ENCODE measurements around the gene LRFN5.
A peak's percentile ranks its signal among the peaks of the same experiment; 100 is the strongest.
"Not testable (repeated sequence)": the region's sequence is repeated elsewhere in the genome, so short reads cannot be mapped to it uniquely, and the experiment has no call there.

The LRFN5 gene

GRCh38 chr14:41636492-41637392, 30.1 kb downstream of the LRFN5 start:
- DNase-seq = no peak

- no peak for DNase-seq
Observed at GRCh38 chr14:41641690-41642089, 35.0 kb downstream of the LRFN5 start.

GRCh38 chr14:41642367-41642766, 35.7 kb downstream of the LRFN5 start:
- no peak for DNase-seq

GRCh38 chr14:41642789-41643188, 36.1 kb downstream of the LRFN5 start:
- DNase-seq = no peak

GRCh38 chr14:41644606-41645005, 37.9 kb downstream of the LRFN5 start:
- DNase-seq = no peak

GRCh38 chr14:41650802-41651201, 44.1 kb downstream of the LRFN5 start:
- no peak for DNase-seq

GRCh38 chr14:41654196-41654595, 47.5 kb downstream of the LRFN5 start:
- DNase-seq = no peak

- no peak for DNase-seq
Observed at GRCh38 chr14:41662780-41663472, 56.2 kb downstream of the LRFN5 start.

- no peak for DNase-seq
Observed at GRCh38 chr14:41663473-41663850, 56.8 kb downstream of the LRFN5 start.

GRCh38 chr14:41666301-41666700, 59.6 kb downstream of the LRFN5 start:
- no peak for DNase-seq

- no peak for DNase-seq
Observed at GRCh38 chr14:41668356-41668755, 61.7 kb downstream of the LRFN5 start.

GRCh38 chr14:41673601-41674000, 66.9 kb downstream of the LRFN5 start:
- DNase-seq = not testable (repeated sequence)

- DNase-seq = not testable (repeated sequence)
Observed at GRCh38 chr14:41674511-41674971, 67.9 kb downstream of the LRFN5 start.

- no peak for DNase-seq
Observed at GRCh38 chr14:41699486-41699885, 92.8 kb downstream of the LRFN5 start.

GRCh38 chr14:41718477-41719166, 111.9 kb downstream of the LRFN5 start:
- peak; percentile 73 for DNase-seq

- DNase-seq = no peak
Observed at GRCh38 chr14:41739203-41739602, 132.5 kb downstream of the LRFN5 start.

GRCh38 chr14:41743140-41743539, 136.5 kb downstream of the LRFN5 start:
- DNase-seq = no peak

- DNase-seq = no peak
Observed at GRCh38 chr14:41749429-41749828, 142.8 kb downstream of the LRFN5 start.

- not testable (repeated sequence) for DNase-seq
Observed at GRCh38 chr14:41750575-41750974, 143.9 kb downstream of the LRFN5 start.

GRCh38 chr14:41758011-41758665, 151.5 kb downstream of the LRFN5 start:
- no peak for DNase-seq

- no peak for DNase-seq
Observed at GRCh38 chr14:41761204-41761603, 154.5 kb downstream of the LRFN5 start.

- DNase-seq = no peak
Observed at GRCh38 chr14:41766772-41767171, 160.1 kb downstream of the LRFN5 start.

All from NCI-H748 treated with DMSO at 0.1 percent for 48 hours (cell line).